GM12878 (cell line): ENCODE results near the gene CAVIN4. TPM values are rescaled to one million over a fixed set of nuclear protein-coding genes. Genes with fewer than 3 reads are reported as not detected.

ENCODE experiments used
- ATAC-seq: fragments of 200-7000 bp; cut with Tn5 transposase; 3 replicates; pipeline ENCODE4 v1.9.1; 2020; ENCODE audit warnings: mild to moderate bottlenecking, moderate library complexity
- BruUV-seq: library from RNA; stranded (reverse); fragments of 400-500 nt; replicated peaks from 2 replicates; lab custom pipeline; 2021; lab: Mats Ljungman, UMichigan
- CTCF ChIA-PET: fragments of 300-600 bp; sonication (Branson Sonifier 250); formaldehyde crosslinking; extraction: SDS; loops from one replicate; lab custom pipeline; 2021; ENCODE audit warnings: inconsistent platforms; lab: Yijun Ruan, JAX
- POLR2A ChIA-PET: fragments of 350-600 bp; formaldehyde crosslinking; extraction: SDS; loops from one replicate; lab custom pipeline; 2021; ENCODE audit warnings: inconsistent platforms; lab: Charles Lee
- RAD21 ChIA-PET: fragments of 300-600 bp; sonication (Branson Sonifier 250); formaldehyde crosslinking; loops from one replicate; lab custom pipeline; 2023; ENCODE audit warnings: antibody characterized with exemption; ENCODE audit not compliant: unreplicated experiment; lab: Charles Lee
- SMC1A ChIA-PET: fragments of 300-600 bp; sonication (Branson Sonifier 250); formaldehyde crosslinking; loops from one replicate; lab custom pipeline; 2023; ENCODE audit not compliant: unreplicated experiment, uncharacterized antibody; lab: Charles Lee
- DNase-seq: peaks from one replicate; pipeline ENCODE4 v3.0.0-alpha.2; 2011; ENCODE audit warnings: low read depth, low spot score
- FAIRE-seq: peaks from 3 replicates; lab custom pipeline; 2011; peaks lifted over from hg19 to GRCh38; lab: Jason Lieb, UNC
- H2AFZ ChIP-seq: 2 replicates; pipeline ENCODE4 v1.6.0; 2011; ENCODE audit warnings: low read depth, low read length, control low read depth; ENCODE audit not compliant: control insufficient read depth
- H3K27ac ChIP-seq: 2 replicates; pipeline ENCODE4 v1.5.1; 2011; ENCODE audit warnings: control low read depth; ENCODE audit not compliant: control insufficient read depth, insufficient read depth
- H3K27me3 ChIP-seq, 2 experiments: replicated peaks in 1 of 2; 2 replicates each; pipeline versions ENCODE4 v1.6.0 to v1.6.1; 2011; ENCODE audit warnings: low read length in 1 of 2; ENCODE audit not compliant: control insufficient read depth in 2 of 2, insufficient read depth in 2 of 2
- H3K36me3 ChIP-seq, 2 experiments: 2 replicates each; pipeline ENCODE4 v1.5.1; 2011; ENCODE audit warnings: low read length in 1 of 2; ENCODE audit not compliant: control insufficient read depth in 2 of 2, insufficient read depth in 2 of 2
- H3K4me1 ChIP-seq: 2 replicates; pipeline ENCODE4 v1.6.1; 2011; ENCODE audit warnings: mild to moderate bottlenecking, low read length, moderate library complexity, mixed read lengths; ENCODE audit not compliant: control insufficient read depth, insufficient read depth
- H3K4me2 ChIP-seq: 2 replicates; pipeline ENCODE4 v1.6.0; 2011; ENCODE audit warnings: control low read depth; ENCODE audit not compliant: control insufficient read depth, insufficient read depth
- H3K4me3 ChIP-seq: fragments of 200-600 bp; sonication (generic); 2 replicates; pipeline ENCODE4 v1.5.1; 2016
- H3K79me2 ChIP-seq: 2 replicates; pipeline ENCODE4 v1.6.0; 2011; ENCODE audit warnings: low read length; ENCODE audit not compliant: control insufficient read depth, insufficient read depth
- H3K9ac ChIP-seq: 2 replicates; pipeline ENCODE4 v1.8.0; 2011; ENCODE audit warnings: low read length, control low read depth, mixed read lengths; ENCODE audit not compliant: control insufficient read depth, insufficient read depth
- H3K9me3 ChIP-seq: replicated peaks from 3 replicates; pipeline ENCODE4 v1.5.1; 2011; ENCODE audit warnings: mild to moderate bottlenecking, low read length; ENCODE audit not compliant: control insufficient read depth, insufficient read depth
- H4K20me1 ChIP-seq: 2 replicates; pipeline ENCODE4 v1.6.0; 2011; ENCODE audit not compliant: control insufficient read depth, insufficient read depth
- ATF3 ChIP-seq: IDR thresholded peaks from 2 replicates; pipeline ENCODE4 v1.6.1; 2011; ENCODE audit warnings: low read depth, mild to moderate bottlenecking, low read length, moderate library complexity, borderline replicate concordance; ENCODE audit errors: extremely low read depth
- CHD1 ChIP-seq: IDR thresholded peaks from 2 replicates; pipeline ENCODE4 v1.6.1; 2012; ENCODE audit warnings: low read depth, low read length, improper control_type of control experiment
- CTCF ChIP-seq, 3 experiments: IDR thresholded peaks in 2 of 3; conservative IDR thresholded peaks in 1 of 3; 2 replicates each; pipeline ENCODE4 v1.5.1; 2011; ENCODE audit warnings: low read depth in 3 of 3, low read length in 3 of 3, mild to moderate bottlenecking in 3 of 3, control low read depth in 2 of 3, moderate library complexity in 2 of 3, inconsistent platforms in 1 of 3, mixed read lengths in 1 of 3; ENCODE audit not compliant: control insufficient read depth in 2 of 3, insufficient read depth in 1 of 3; ENCODE audit errors: extremely low read depth in 1 of 3
- DPF2 ChIP-seq: fragments of 450-650 bp; IDR thresholded peaks from 2 replicates; pipeline ENCODE4 v1.6.1; 2017; ENCODE audit warnings: mild to moderate bottlenecking
- HDGF ChIP-seq: fragments of 450-650 bp; IDR thresholded peaks from 2 replicates; pipeline ENCODE4 v1.6.1; 2016; ENCODE audit warnings: antibody characterized with exemption
- MYB ChIP-seq: fragments of 150-350 bp; IDR thresholded peaks from 2 replicates; pipeline ENCODE4 v1.6.1; 2014; ENCODE audit warnings: mild to moderate bottlenecking, low read depth, low read length, borderline replicate concordance
- NR2C2 ChIP-seq: IDR thresholded peaks from 2 replicates; pipeline ENCODE4 v1.6.1; 2011; ENCODE audit warnings: borderline replicate concordance, low read depth; ENCODE audit not compliant: control insufficient read depth, insufficient read length
- NR2F1 ChIP-seq: fragments of 450-650 bp; conservative IDR thresholded peaks from 2 replicates; pipeline ENCODE4 v1.6.1; 2017; ENCODE audit warnings: mild to moderate bottlenecking
- PML ChIP-seq: IDR thresholded peaks from 2 replicates; pipeline ENCODE4 v1.6.1; 2012; ENCODE audit warnings: low read length, inconsistent platforms
- STAT3 ChIP-seq: IDR thresholded peaks from 2 replicates; pipeline ENCODE4 v1.6.1; 2011; ENCODE audit warnings: low read depth, low read length, improper control_type of control experiment
- TAF1 ChIP-seq: IDR thresholded peaks from 2 replicates; pipeline ENCODE4 v1.6.1; 2011; ENCODE audit warnings: mild to moderate bottlenecking, low read depth, low read length, borderline replicate concordance
- ZBTB11 ChIP-seq: fragments of 450-650 bp; formaldehyde crosslinking; IDR thresholded peaks from 2 replicates; pipeline ENCODE4 v1.5.0; 2022; ENCODE audit warnings: mild to moderate bottlenecking, missing genetic modification characterization
- ZBTB4 ChIP-seq: fragments of 450-650 bp; formaldehyde crosslinking; IDR thresholded peaks from 2 replicates; pipeline ENCODE4 v1.4.0; 2022; ENCODE audit warnings: mild to moderate bottlenecking, moderate library complexity
- WGBS: methylation state at CpG from one replicate; pipeline ENCODE4 v1.1.6; 2016; ENCODE audit warnings: low lambda C conversion rate; ENCODE audit not compliant: insufficient replicate concordance, insufficient coverage; ENCODE audit errors: missing lambda C conversion rate; 5-methylcytosine and 5-hydroxymethylcytosine counted together
- in situ Hi-C: fragments of 300-500 bp; cut with MboI; formaldehyde crosslinking; loops from 9 replicates; pipeline ENCODE4 v1.14.3; 2018; ENCODE audit warnings: mixed read lengths
- intact Hi-C: fragments of 100-400 bp; cut with micrococcal nuclease; formaldehyde crosslinking; loops from one replicate; pipeline ENCODE4 v1.14.2; 2022; ENCODE audit not compliant: unreplicated experiment
- polyA plus RNA-seq, 11 experiments: library from polyadenylated mRNA; depleted of rRNA in 4 of 11; unstranded in 6 of 11; stranded (reverse) in 5 of 11; fragments of >200 nt; fragmentation: Nextera tagmentation in 4 of 11; fragmentation: Illumina TruSeq in 1 of 11; extraction: Ambion mirVana in 4 of 11; extraction: Trizol in 1 of 11; gene quantifications; 1 replicate in 1 of 11; 2 replicates in 10 of 11; pipeline versions ENCODE4 v1.2.1 to v1.2.3, GENCODE V29; 2011 to 2016; ENCODE audit warnings: inconsistent platforms in 2 of 11, missing spikeins in 2 of 11, low read depth in 1 of 11
- total RNA-seq, 4 experiments: library from RNA; depleted of rRNA in 3 of 4; stranded (reverse); fragments of >200 nt in 3 of 4; fragmentation: Illumina TruSeq in 1 of 4; extraction: Trizol in 1 of 4; gene quantifications; 2 replicates each; pipeline versions ENCODE4 v1.2.1 to v1.2.3, GENCODE V29; 2013 to 2021
- TF ChIP-seq, protein P1 (sequence below): fragments of 450-650 bp; IDR thresholded peaks from 2 replicates; pipeline ENCODE4 v1.6.1; 2017; ENCODE audit warnings: borderline replicate concordance

Gene CAVIN4
- total and polyA plus RNA-seq, 10 of the 15 experiments (the other 5 are each of a cell fraction or from before 2014, with no cell fraction given): 0.04 to 0.13 (median 0.08) TPM; not detected in 3

DNA sequence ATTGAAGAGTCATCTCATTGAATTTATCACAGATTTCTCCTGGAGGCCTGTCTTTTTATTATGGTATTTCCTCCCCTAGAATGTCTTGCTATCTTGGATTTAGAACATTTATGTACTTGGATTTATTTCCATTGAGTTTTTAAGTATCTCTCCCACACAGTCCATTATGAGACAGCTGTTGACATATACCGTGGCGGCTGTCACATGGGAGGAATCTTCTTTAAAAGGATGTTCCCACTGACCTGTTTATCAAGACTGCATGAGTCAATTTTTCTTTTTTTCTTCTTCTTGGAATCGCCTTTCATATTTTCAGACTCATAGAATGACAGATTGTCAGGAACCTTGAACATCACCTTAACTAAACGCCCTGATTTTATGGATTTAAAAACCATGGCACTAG is 2.9 kb upstream of the CAVIN4 start:
- Histone ChIP-seq H3K4me3 (no peak overlapping the region), H2AFZ (no peak overlapping the region), H3K27ac (no peak overlapping the region), H3K4me1 (no peaks in the 10 kb centered on the region), H4K20me1 (no peaks in the 10 kb centered on the region), H3K4me2 (no peak overlapping the region), H3K9me3 (no peaks in the 10 kb centered on the region), H3K27me3 (no peaks in the 10 kb centered on the region), H3K79me2 (no peaks in the 10 kb centered on the region), H3K9ac (no peak overlapping the region), H3K36me3 (no peaks in the 10 kb centered on the region)
- no peak for DNase-seq
- ATAC-seq: no peak
- BruUV-seq: no TSS peak
- CTCF ChIA-PET: interaction anchor here (1.4 kb wide), 1 partner anchor 23 kb away, joined by 4 read pairs; no protein-coding TSS in a partner anchor
- intact Hi-C loops: no loop called here
- FAIRE-seq: no peak
- RAD21 ChIA-PET: no interaction called here
- in situ Hi-C loops: loop anchor here (25.0 kb wide), 1 partner anchor 563 kb away; no protein-coding TSS in a partner anchor
- SMC1A ChIA-PET: no interaction called here
- POLR2A ChIA-PET: no interaction called here
- 46% methylated on average over 4 of the region's 4 CpGs for WGBS
- TF ChIP-seq DPF2 (no peak), TAF1 (no peak), NR2F1 (no peak), ATF3 (no peak), NR2C2 (no peak), HDGF (no peak), STAT3 (no peak), CTCF (IDR thresholded peaks at IDR 0.05 in 2 of 3, conservative IDR thresholded peaks at IDR 0.05 in 1 of 3; ENCODE audit: control insufficient read depth in 2 of 3, extremely low read depth in 1 of 3, insufficient read depth in 1 of 3, low read depth in 3 of 3, low read length in 3 of 3) (no peak), CHD1 (no peak), PML (no peak), MYB (no peak), ZBTB4 (CRISPR knock-in tag) (no peak), ZBTB11 (CRISPR knock-in tag) (no peak)
- TF ChIP-seq, protein P1, sequence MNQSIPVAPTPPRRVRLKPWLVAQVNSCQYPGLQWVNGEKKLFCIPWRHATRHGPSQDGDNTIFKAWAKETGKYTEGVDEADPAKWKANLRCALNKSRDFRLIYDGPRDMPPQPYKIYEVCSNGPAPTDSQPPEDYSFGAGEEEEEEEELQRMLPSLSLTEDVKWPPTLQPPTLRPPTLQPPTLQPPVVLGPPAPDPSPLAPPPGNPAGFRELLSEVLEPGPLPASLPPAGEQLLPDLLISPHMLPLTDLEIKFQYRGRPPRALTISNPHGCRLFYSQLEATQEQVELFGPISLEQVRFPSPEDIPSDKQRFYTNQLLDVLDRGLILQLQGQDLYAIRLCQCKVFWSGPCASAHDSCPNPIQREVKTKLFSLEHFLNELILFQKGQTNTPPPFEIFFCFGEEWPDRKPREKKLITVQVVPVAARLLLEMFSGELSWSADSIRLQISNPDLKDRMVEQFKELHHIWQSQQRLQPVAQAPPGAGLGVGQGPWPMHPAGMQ: no peak
